ENCODE results near the gene SCIN.

GRCh38 chr7:12647364-12648219 lies 77.1 kb downstream of the SCIN start:
- TF ChIP-seq POLR2A (IDR thresholded peaks at IDR 0.05) (no peak), CTCF (IDR thresholded peaks at IDR 0.05) (no peak)

Measured in adrenal gland (tissue), 5 donors.